Activated CD8-positive, alpha-beta T cell treated with anti-CD3 and anti-CD28 coated beads for 36 hours (primary cell): ENCODE data around the gene STAG3. TPM values are rescaled to one million over a fixed set of nuclear protein-coding genes. Genes with fewer than 3 reads are reported as not detected.
A peak's percentile ranks its signal among the peaks of the same experiment; 100 is the strongest.
"Not testable (repeated sequence)": the region's sequence is repeated elsewhere in the genome, so short reads cannot be mapped to it uniquely, and the experiment has no call there.

Experiments
- ATAC-seq: fragments of 200-7000 bp; cut with Tn5 transposase; one replicate; pipeline ENCODE4 v1.10.0; 2021; ENCODE audit warnings: mild to moderate bottlenecking, moderate library complexity
- CTCF ChIA-PET: fragments of 350-600 bp; sonication (Branson Sonifier 250); formaldehyde crosslinking; loops from one replicate; lab custom pipeline; 2021; ENCODE audit warnings: antibody characterized with exemption; lab: Charles Lee
- POLR2A ChIA-PET: fragments of 350-600 bp; sonication (Branson Sonifier 250); formaldehyde crosslinking; loops from one replicate; lab custom pipeline; 2021; ENCODE audit warnings: antibody characterized with exemption; lab: Charles Lee
- DNase-seq: peaks from one replicate; pipeline ENCODE4 v3.0.0-alpha.2; 2020
- H3K27ac Mint-ChIP-seq: one replicate; pipeline ENCODE4 v1.8.0; 2021; ENCODE audit warnings: mild to moderate bottlenecking, mixed read lengths
- H3K27me3 Mint-ChIP-seq: one replicate; pipeline ENCODE4 v1.8.0; 2021; ENCODE audit warnings: mixed read lengths
- H3K36me3 Mint-ChIP-seq: one replicate; pipeline ENCODE4 v1.8.0; 2021; ENCODE audit warnings: low read depth, mixed read lengths
- H3K4me1 Mint-ChIP-seq: one replicate; pipeline ENCODE4 v1.8.0; 2021; ENCODE audit warnings: low read depth, mixed read lengths
- H3K4me3 Mint-ChIP-seq: one replicate; pipeline ENCODE4 v1.8.0; 2021; ENCODE audit warnings: mild to moderate bottlenecking, moderate library complexity, mixed read lengths
- H3K9me3 Mint-ChIP-seq: one replicate; pipeline ENCODE4 v1.8.0; 2021; ENCODE audit warnings: mixed read lengths
- intact Hi-C: fragments of 100-400 bp; cut with micrococcal nuclease; formaldehyde crosslinking; loops from one replicate; pipeline ENCODE4 v1.10.0; 2022
- total RNA-seq, 2 experiments: library from RNA; stranded (reverse); gene quantifications; one replicate each; pipeline ENCODE4 v1.2.3, GENCODE V29; 2021
- TF ChIP-seq, protein P1 (sequence below): fragments of 200-600 bp; IDR thresholded peaks from one replicate; pipeline ENCODE4 v1.8.0; 2022; ENCODE audit warnings: antibody characterized with exemption, mild to moderate bottlenecking

Gene STAG3, protein sequence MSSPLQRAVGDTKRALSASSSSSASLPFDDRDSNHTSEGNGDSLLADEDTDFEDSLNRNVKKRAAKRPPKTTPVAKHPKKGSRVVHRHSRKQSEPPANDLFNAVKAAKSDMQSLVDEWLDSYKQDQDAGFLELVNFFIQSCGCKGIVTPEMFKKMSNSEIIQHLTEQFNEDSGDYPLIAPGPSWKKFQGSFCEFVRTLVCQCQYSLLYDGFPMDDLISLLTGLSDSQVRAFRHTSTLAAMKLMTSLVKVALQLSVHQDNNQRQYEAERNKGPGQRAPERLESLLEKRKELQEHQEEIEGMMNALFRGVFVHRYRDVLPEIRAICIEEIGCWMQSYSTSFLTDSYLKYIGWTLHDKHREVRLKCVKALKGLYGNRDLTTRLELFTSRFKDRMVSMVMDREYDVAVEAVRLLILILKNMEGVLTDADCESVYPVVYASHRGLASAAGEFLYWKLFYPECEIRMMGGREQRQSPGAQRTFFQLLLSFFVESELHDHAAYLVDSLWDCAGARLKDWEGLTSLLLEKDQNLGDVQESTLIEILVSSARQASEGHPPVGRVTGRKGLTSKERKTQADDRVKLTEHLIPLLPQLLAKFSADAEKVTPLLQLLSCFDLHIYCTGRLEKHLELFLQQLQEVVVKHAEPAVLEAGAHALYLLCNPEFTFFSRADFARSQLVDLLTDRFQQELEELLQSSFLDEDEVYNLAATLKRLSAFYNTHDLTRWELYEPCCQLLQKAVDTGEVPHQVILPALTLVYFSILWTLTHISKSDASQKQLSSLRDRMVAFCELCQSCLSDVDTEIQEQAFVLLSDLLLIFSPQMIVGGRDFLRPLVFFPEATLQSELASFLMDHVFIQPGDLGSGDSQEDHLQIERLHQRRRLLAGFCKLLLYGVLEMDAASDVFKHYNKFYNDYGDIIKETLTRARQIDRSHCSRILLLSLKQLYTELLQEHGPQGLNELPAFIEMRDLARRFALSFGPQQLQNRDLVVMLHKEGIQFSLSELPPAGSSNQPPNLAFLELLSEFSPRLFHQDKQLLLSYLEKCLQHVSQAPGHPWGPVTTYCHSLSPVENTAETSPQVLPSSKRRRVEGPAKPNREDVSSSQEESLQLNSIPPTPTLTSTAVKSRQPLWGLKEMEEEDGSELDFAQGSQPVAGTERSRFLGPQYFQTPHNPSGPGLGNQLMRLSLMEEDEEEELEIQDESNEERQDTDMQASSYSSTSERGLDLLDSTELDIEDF
- total RNA-seq, result 10 to 100 TPM; 13.2 to 15.8 TPM

DNA sequence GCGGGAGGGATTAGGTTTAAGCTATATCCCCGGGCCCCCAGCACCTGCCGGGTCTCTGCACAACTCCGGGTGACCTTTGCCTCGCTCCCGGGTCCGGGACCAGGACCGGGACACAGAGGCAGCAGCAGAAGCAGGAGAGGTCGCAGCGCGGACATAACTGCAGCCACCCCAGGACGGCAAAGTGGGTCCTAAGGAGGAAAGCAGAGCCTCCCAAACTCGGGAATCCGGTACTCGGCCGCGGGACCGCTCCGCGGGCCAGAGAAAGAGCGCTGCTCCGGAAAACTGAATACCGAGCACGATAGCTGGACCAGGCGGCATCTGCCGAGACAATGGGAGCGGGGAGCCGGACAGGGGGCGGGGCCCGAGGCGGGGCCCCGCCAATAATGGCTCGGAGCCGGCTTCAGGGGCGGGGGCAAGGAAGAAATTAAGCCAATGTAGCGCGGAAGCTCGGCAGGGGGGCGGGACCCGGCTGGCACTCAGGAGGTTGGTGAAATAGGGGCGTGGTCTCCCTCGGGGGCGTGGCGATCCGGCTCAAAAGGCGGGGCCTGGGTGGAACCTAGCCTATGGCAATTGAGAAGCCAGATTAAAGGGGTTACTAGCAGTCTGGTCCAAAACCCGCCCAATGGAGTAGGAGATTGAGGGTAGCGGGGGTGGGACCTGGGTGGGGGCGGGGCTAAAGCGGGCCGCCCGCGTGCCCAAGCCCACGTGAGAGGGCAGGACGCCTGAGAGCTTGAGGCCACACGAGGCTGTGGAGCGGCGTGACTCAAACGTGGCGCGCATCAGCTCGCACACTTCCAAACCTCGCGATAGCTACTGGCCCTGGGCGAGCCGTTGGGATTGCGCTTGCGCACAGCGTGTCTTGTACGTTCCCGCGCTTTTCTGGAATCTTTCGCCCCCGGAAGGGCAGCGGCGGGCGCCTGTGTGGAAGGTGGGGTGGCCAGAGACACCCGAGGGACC lies at the start of gene STAG3, which contains the start of gene GPC2:
Gene STAG3, plus strand, starts transcription at position 874 of the 957 bp plus-strand sequence. CDS start 2,639 bp downstream, outside the sequence.
Gene GPC2, minus strand, starts transcription at position 337 of the 957 bp plus-strand sequence. Its CDS starts 182 bp downstream, at position 155.
- TF ChIP-seq, protein P1, sequence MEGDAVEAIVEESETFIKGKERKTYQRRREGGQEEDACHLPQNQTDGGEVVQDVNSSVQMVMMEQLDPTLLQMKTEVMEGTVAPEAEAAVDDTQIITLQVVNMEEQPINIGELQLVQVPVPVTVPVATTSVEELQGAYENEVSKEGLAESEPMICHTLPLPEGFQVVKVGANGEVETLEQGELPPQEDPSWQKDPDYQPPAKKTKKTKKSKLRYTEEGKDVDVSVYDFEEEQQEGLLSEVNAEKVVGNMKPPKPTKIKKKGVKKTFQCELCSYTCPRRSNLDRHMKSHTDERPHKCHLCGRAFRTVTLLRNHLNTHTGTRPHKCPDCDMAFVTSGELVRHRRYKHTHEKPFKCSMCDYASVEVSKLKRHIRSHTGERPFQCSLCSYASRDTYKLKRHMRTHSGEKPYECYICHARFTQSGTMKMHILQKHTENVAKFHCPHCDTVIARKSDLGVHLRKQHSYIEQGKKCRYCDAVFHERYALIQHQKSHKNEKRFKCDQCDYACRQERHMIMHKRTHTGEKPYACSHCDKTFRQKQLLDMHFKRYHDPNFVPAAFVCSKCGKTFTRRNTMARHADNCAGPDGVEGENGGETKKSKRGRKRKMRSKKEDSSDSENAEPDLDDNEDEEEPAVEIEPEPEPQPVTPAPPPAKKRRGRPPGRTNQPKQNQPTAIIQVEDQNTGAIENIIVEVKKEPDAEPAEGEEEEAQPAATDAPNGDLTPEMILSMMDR, result no peak
- ChIA-PET CTCF (interaction anchor here (0.6 to 2.3 kb wide), 6 partner anchors 10 to 46 kb away, joined by 3 to 10 read pairs (median 4); partner anchors contain the start of genes GAL3ST4 and PVRIG), POLR2A (interaction anchor here (0.7 to 4.1 kb wide), 7 partner anchors 11 to 388 kb away, joined by 3 to 18 read pairs (median 3); no protein-coding TSS in a partner anchor)
- intact Hi-C loops, result no loop called here
- Mint-ChIP-seq H3K27ac (peak within 1 kb of the TSS; percentile 25), H3K4me1 (peaks cover 32% of the 10 kb centered on the region), H3K9me3 (peaks cover 3% of the 10 kb centered on the region), H3K36me3 (no peaks in the 10 kb centered on the region), H3K4me3 (peak within 1 kb of the TSS; percentile 76), H3K27me3 (no peaks in the 10 kb centered on the region)
- DNase-seq (peak; percentile 99), ATAC-seq (peak; percentile 91)

DNA sequence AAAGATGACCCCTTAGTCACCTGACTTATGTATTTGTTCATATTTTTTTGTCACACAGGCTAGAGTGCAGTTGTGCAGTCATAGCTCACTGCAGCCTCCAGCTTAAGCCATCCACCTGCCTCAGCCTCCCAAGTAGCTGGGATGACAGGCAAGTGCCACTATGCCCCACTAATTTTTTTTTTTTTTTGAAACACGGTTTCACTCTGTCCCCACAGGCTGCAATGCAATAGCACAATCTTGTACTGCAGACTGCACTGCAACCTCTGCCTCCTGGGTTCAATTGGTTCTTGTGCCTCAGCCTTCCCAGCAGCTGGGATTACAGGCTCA lies 49.1 kb upstream of the STAG3 start:
- Mint-ChIP-seq H3K4me3 (peak overlapping the region; percentile 99), H3K36me3 (peaks cover 1% of the 10 kb centered on the region), H3K4me1 (peaks cover 22% of the 10 kb centered on the region), H3K9me3 (no peaks in the 10 kb centered on the region), H3K27ac (peak overlapping the region; percentile 72), H3K27me3 (no peaks in the 10 kb centered on the region)
- DNase-seq (no peak), ATAC-seq (no peak)
- TF ChIP-seq, protein P1, result no peak
- POLR2A ChIA-PET, result interaction anchor here (0.5 to 4.9 kb wide), 8 partner anchors 14 to 201 kb away, joined by 3 to 43 read pairs (median 3); partner anchors contain the start of genes AP4M1 and MCM7
- intact Hi-C loops, result loop anchor here (10.0 kb wide), 1 partner anchor 214 kb away; the partner anchor contains the start of gene TRIM4
- CTCF ChIA-PET, result interaction anchor here (0.6 to 2.8 kb wide), 12 partner anchors 12 to 460 kb away, joined by 3 to 14 read pairs (median 4); partner anchors contain the start of genes AP4M1, LAMTOR4 and MCM7

DNA sequence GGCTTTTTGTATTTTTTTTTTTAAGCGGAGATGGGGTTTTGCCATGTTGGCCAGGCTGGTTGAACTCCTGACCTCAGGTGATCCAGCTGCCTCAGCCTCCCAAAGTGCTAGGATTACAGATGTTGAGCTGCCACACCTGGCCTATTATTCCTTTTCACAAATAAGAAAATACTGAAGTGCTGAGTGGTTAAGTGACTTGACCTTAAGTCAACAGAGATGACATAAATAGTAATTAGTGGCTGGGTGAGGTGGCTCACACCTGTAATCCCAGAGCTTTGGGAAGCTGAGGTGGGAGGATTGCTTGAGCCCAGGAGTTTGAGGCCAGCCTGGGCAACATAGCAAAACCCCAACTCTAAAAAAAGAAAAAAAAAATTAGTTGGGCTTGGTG lies 47.5 kb upstream of the STAG3 start:
- not testable (repeated sequence) for H3K9me3 Mint-ChIP-seq, H3K36me3 Mint-ChIP-seq, DNase-seq, H3K27ac Mint-ChIP-seq, H3K4me3 Mint-ChIP-seq, ATAC-seq, H3K27me3 Mint-ChIP-seq
- peaks cover 13% of the 10 kb centered on the region for H3K4me1 Mint-ChIP-seq
- CTCF ChIA-PET, result interaction anchor here (0.6 to 5.5 kb wide), 42 partner anchors 8 to 615 kb away, joined by 3 to 60 read pairs (median 5); partner anchors contain the start of genes AP4M1, COPS6, GAL3ST4 and GJC3
- POLR2A ChIA-PET, result interaction anchor here (1.6 kb wide), 1 partner anchor 29 kb away, joined by 4 read pairs; the partner anchor contains the start of gene MCM7
- intact Hi-C loops, result loop anchor here (10.0 kb wide), 1 partner anchor 275 kb away; no protein-coding TSS in a partner anchor

- ATAC-seq (peak; percentile 30), DNase-seq (peak; percentile 94)
- ChIA-PET POLR2A (interaction anchor here (1.4 to 1.6 kb wide), 2 partner anchors 16 to 30 kb away, joined by 4 to 5 read pairs; partner anchors contain the start of gene MCM7), CTCF (interaction anchor here (0.6 to 5.5 kb wide), 48 partner anchors 9 to 616 kb away, joined by 3 to 60 read pairs (median 4); partner anchors contain the start of genes AP4M1, COPS6, GAL3ST4 and GJC3)
- Mint-ChIP-seq H3K9me3 (no peaks in the 10 kb centered on the region), H3K27me3 (no peaks in the 10 kb centered on the region), H3K27ac (no peak overlapping the region), H3K36me3 (peaks cover 1% of the 10 kb centered on the region), H3K4me1 (peaks cover 8% of the 10 kb centered on the region), H3K4me3 (no peak overlapping the region)
- intact Hi-C loops, result loop anchor here (10.0 kb wide), 1 partner anchor 274 kb away; no protein-coding TSS in a partner anchor
- TF ChIP-seq, protein P1, result peak; percentile 98
These were observed 46.9 kb upstream of the STAG3 start for GRCh38 chr7:100130608-100131453.
